K562 (cell line): ENCODE data around the gene CACNA1C.

Experiments
- CAMTA2 ChIP-seq: fragments of 250-450 bp; sonication (Bioruptor Pico); conservative IDR thresholded peaks from 2 replicates; pipeline ENCODE4 v1.5.1; 2022
- ELF4 ChIP-seq: fragments of 450-650 bp; formaldehyde crosslinking; IDR thresholded peaks from 2 replicates; pipeline ENCODE4 v1.4.0; 2022; ENCODE audit warnings: missing genetic modification characterization
- FOXK2 ChIP-seq, 2 experiments: fragments of 450-650 bp; IDR thresholded peaks in 1 of 2; conservative IDR thresholded peaks in 1 of 2; 2 replicates each; pipeline ENCODE4 v1.6.1; 2016; ENCODE audit warnings: low read depth in 2 of 2, mild to moderate bottlenecking in 1 of 2
- KHSRP ChIP-seq: fragments of 450-650 bp; IDR thresholded peaks from 2 replicates; pipeline ENCODE4 v1.6.1; 2017
- MTA3 ChIP-seq: fragments of 450-650 bp; formaldehyde crosslinking; IDR thresholded peaks from 2 replicates; pipeline ENCODE4 v1.6.1; 2017; ENCODE audit warnings: mild to moderate bottlenecking, borderline replicate concordance
- RB1 ChIP-seq: fragments of 450-650 bp; IDR thresholded peaks from 2 replicates; pipeline ENCODE4 v1.6.1; 2017; ENCODE audit warnings: low read depth, mild to moderate bottlenecking
- ZNF124 ChIP-seq: sonication (generic); formaldehyde crosslinking; IDR thresholded peaks from 2 replicates; pipeline ENCODE4 v1.8.1; 2022; ENCODE audit warnings: missing genetic modification reagents
- ZSCAN29 ChIP-seq: fragments of 450-650 bp; IDR thresholded peaks from 2 replicates; pipeline ENCODE4 v1.6.1; 2017
- TF ChIP-seq, protein P1 (sequence below), 3 experiments: IDR thresholded peaks in 2 of 3; conservative IDR thresholded peaks in 1 of 3; 2 replicates each; pipeline ENCODE4 v1.5.1; 2011 to 2012; ENCODE audit warnings: low read length in 3 of 3, mild to moderate bottlenecking in 3 of 3, control low read depth in 2 of 3, improper control_type of control experiment in 1 of 3, inconsistent platforms in 1 of 3, low read depth in 1 of 3, mixed read lengths in 1 of 3, moderate library complexity in 1 of 3; ENCODE audit not compliant: insufficient read depth in 2 of 3

DNA sequence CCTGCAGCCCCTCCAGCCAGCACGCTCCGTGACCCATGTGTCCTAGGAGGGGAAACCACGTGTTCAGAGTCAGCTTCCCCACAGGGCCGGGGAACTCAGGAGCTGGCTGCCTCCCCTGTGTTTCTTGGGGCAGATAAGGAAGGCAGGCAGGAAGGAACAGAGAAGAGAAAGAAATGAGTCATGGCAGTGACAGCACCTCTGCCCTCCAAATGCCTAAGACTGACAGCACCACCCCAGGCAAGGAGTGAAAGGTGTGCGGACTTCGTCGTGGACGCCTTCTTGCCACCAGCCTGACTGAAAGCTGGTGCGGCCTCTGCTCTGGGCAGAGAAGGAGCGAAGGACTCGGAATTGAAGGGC lies 575.0 kb downstream of the CACNA1C start:
- no peak for TF ChIP-seq CAMTA2 (CRISPR knock-in tag)
- no peak for TF ChIP-seq KHSRP
- TF ChIP-seq, protein P1, sequence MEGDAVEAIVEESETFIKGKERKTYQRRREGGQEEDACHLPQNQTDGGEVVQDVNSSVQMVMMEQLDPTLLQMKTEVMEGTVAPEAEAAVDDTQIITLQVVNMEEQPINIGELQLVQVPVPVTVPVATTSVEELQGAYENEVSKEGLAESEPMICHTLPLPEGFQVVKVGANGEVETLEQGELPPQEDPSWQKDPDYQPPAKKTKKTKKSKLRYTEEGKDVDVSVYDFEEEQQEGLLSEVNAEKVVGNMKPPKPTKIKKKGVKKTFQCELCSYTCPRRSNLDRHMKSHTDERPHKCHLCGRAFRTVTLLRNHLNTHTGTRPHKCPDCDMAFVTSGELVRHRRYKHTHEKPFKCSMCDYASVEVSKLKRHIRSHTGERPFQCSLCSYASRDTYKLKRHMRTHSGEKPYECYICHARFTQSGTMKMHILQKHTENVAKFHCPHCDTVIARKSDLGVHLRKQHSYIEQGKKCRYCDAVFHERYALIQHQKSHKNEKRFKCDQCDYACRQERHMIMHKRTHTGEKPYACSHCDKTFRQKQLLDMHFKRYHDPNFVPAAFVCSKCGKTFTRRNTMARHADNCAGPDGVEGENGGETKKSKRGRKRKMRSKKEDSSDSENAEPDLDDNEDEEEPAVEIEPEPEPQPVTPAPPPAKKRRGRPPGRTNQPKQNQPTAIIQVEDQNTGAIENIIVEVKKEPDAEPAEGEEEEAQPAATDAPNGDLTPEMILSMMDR (IDR thresholded peaks at IDR 0.05 in 2 of 3, conservative IDR thresholded peaks at IDR 0.05 in 1 of 3; ENCODE audit: insufficient read depth in 2 of 3, low read depth in 1 of 3, low read length in 3 of 3), result no peak
- TF ChIP-seq ZSCAN29, result no peak
- no peak for TF ChIP-seq ELF4 (CRISPR knock-in tag)
- no peak for TF ChIP-seq MTA3
- TF ChIP-seq ZNF124 (CRISPR knock-in tag), result no peak
- TF ChIP-seq RB1, result no peak
- no peak for TF ChIP-seq FOXK2 (conservative IDR thresholded peaks at IDR 0.05 in 1 of 2, IDR thresholded peaks at IDR 0.05 in 1 of 2; ENCODE audit: low read depth in 2 of 2)
